ENCODE data around the gene ZBTB8OS.

The ZBTB8OS gene

DNA sequence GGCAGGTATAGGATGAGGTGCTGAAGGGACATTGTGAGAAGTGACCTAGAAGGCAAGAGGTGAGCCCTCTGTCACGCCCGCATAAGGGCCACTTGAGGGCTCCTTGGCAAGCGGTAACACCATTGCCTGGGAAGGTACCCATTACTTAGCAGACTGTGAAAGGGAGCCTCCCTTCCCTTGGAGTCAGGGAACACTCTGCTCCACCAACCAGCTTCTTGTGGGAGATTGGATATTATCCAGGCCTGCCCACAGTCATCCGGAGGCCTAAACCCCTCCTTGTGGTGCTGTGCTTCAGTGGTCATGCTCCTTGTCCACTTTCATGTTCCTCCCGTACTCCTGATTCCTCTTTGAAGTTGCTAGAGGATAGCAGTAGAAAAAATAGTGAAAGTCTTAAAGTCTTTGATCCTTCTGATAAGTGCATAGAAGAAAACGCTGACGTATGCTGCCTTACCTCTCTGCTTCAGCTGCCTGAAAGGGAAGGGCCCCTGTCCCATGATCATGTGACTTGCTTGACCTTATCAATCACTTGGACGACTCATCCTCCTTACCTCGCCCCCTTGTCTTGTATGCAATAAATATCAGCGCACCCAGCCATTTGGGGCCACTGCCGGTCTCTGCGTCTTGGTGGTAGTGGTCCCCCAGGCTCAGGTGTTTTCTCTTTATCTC is 16.7 kb upstream of the ZBTB8OS start:
- H3K4me3 ChIP-seq (ENCODE audit: low read length) = no peak overlapping the region
- H3K9me3 ChIP-seq (ENCODE audit: control insufficient read depth, insufficient read depth, low read length) = no peaks in the 10 kb centered on the region
- H3K9me2 ChIP-seq (replicated peaks; ENCODE audit: control insufficient read depth, low read length) = no peaks in the 10 kb centered on the region
- peaks cover 6% of the 10 kb centered on the region; the same call in 1 of the 2 replicates for H3F3A ChIP-seq (ENCODE audit: control insufficient read depth, insufficient read depth)
- peaks cover 94% of the 10 kb centered on the region for H3K36me3 ChIP-seq (ENCODE audit: control insufficient read depth, low read length)
- H3K27me3 ChIP-seq (ENCODE audit: control insufficient read depth, low read length) = no peaks in the 10 kb centered on the region
- no peaks in the 10 kb centered on the region for H3K4me1 ChIP-seq (ENCODE audit: control insufficient read depth, low read length)
- peaks cover 70% of the 10 kb centered on the region for H3K79me2 ChIP-seq (ENCODE audit: control insufficient read depth, low read length)
- H3K27ac ChIP-seq (ENCODE audit: low read depth, low read length) = no peak overlapping the region
- peaks cover 5% of the 10 kb centered on the region; the same call in 1 of the 2 replicates for H4K20me1 ChIP-seq (ENCODE audit: control insufficient read depth, insufficient read depth, low read depth, low read length)
- H3K4me2 ChIP-seq (ENCODE audit: low read length) = no peak overlapping the region
- no peak for TF ChIP-seq EZH2phosphoT487 (IDR thresholded peaks at IDR 0.05; ENCODE audit: borderline replicate concordance, low read length)
- TF ChIP-seq, protein P1, sequence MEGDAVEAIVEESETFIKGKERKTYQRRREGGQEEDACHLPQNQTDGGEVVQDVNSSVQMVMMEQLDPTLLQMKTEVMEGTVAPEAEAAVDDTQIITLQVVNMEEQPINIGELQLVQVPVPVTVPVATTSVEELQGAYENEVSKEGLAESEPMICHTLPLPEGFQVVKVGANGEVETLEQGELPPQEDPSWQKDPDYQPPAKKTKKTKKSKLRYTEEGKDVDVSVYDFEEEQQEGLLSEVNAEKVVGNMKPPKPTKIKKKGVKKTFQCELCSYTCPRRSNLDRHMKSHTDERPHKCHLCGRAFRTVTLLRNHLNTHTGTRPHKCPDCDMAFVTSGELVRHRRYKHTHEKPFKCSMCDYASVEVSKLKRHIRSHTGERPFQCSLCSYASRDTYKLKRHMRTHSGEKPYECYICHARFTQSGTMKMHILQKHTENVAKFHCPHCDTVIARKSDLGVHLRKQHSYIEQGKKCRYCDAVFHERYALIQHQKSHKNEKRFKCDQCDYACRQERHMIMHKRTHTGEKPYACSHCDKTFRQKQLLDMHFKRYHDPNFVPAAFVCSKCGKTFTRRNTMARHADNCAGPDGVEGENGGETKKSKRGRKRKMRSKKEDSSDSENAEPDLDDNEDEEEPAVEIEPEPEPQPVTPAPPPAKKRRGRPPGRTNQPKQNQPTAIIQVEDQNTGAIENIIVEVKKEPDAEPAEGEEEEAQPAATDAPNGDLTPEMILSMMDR (IDR thresholded peaks at IDR 0.05; ENCODE audit: low read depth, low read length, poor library complexity, severe bottlenecking) = no peak

DNA sequence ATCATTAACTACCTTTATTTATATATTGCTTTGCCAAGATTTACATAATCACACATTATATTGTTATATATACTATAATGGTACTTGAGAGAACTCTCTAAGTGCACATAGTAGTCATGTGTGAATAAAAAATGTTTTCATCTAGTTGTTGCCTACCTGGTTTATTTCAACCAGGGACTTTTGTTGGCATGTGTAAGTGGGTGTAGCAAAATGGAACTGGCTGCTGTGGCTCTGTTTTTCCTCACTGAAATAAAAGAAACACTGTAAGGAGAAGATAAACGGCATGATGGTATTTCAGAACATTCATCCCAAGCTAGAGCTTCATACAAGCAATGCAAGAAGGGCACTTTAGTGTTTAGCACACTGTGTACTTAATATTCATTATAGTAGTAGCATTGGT is 15.6 kb upstream of the ZBTB8OS start:
- Histone ChIP-seq H3K27ac (ENCODE audit: low read depth, low read length) (no peak overlapping the region), H3K9me2 (replicated peaks; ENCODE audit: control insufficient read depth, low read length) (no peaks in the 10 kb centered on the region), H3K27me3 (ENCODE audit: control insufficient read depth, low read length) (no peaks in the 10 kb centered on the region), H3F3A (ENCODE audit: control insufficient read depth, insufficient read depth) (peaks cover 6% of the 10 kb centered on the region; the same call in 1 of the 2 replicates), H3K4me3 (ENCODE audit: low read length) (no peak overlapping the region), H3K36me3 (ENCODE audit: control insufficient read depth, low read length) (peaks cover 94% of the 10 kb centered on the region), H3K79me2 (ENCODE audit: control insufficient read depth, low read length) (peaks cover 78% of the 10 kb centered on the region), H3K4me1 (ENCODE audit: control insufficient read depth, low read length) (peaks cover 10% of the 10 kb centered on the region), H3K9me3 (ENCODE audit: control insufficient read depth, insufficient read depth, low read length) (no peaks in the 10 kb centered on the region), H3K4me2 (ENCODE audit: low read length) (no peak overlapping the region), H4K20me1 (ENCODE audit: control insufficient read depth, insufficient read depth, low read depth, low read length) (peaks cover 6% of the 10 kb centered on the region; the same call in 1 of the 2 replicates)
- TF ChIP-seq, protein P1 (IDR thresholded peaks at IDR 0.05; ENCODE audit: low read depth, low read length, poor library complexity, severe bottlenecking) = no peak
- no peak for TF ChIP-seq EZH2phosphoT487 (IDR thresholded peaks at IDR 0.05; ENCODE audit: borderline replicate concordance, low read length)

DNA sequence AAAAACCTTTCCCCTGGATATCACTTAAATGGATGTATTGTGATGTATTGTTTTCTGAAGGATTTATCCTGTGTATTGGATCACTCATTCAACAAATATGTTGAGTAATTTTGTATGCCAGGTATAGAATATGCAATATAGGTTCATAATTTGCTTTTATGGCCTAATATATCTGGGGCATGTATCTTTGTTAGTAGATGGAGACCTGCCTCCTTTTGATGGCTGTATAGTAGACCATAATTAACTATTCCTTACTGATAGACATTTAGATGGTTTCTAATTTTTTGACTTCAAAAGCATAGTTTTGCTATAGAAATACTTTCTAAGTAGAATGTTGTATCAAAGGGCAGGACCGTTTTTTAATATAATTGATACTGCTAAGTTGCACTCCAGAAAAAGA is 9.2 kb upstream of the ZBTB8OS start:
- H3K4me3 ChIP-seq (ENCODE audit: low read length) = peak overlapping the region; percentile 38; the same call in 1 of the 2 replicates
- no peaks in the 10 kb centered on the region for H3K27me3 ChIP-seq (ENCODE audit: control insufficient read depth, low read length)
- H3K27ac ChIP-seq (ENCODE audit: low read depth, low read length) = no peak overlapping the region
- H3K4me2 ChIP-seq (ENCODE audit: low read length) = peak overlapping the region; percentile 27; the same call in 1 of the 2 replicates
- H3K9me3 ChIP-seq (ENCODE audit: control insufficient read depth, insufficient read depth, low read length) = no peaks in the 10 kb centered on the region
- peaks cover 92% of the 10 kb centered on the region for H3K36me3 ChIP-seq (ENCODE audit: control insufficient read depth, low read length)
- no peaks in the 10 kb centered on the region for H3K9me2 ChIP-seq (replicated peaks; ENCODE audit: control insufficient read depth, low read length)
- TF ChIP-seq EZH2phosphoT487 (IDR thresholded peaks at IDR 0.05; ENCODE audit: borderline replicate concordance, low read length) = no peak
- TF ChIP-seq, protein P1 (IDR thresholded peaks at IDR 0.05; ENCODE audit: low read depth, low read length, poor library complexity, severe bottlenecking) = no peak
- peaks cover 23% of the 10 kb centered on the region for H4K20me1 ChIP-seq (ENCODE audit: control insufficient read depth, insufficient read depth, low read depth, low read length)
- peaks cover 59% of the 10 kb centered on the region for H3K4me1 ChIP-seq (ENCODE audit: control insufficient read depth, low read length)
- H3F3A ChIP-seq (ENCODE audit: control insufficient read depth, insufficient read depth) = peaks cover 24% of the 10 kb centered on the region
- H3K79me2 ChIP-seq (ENCODE audit: control insufficient read depth, low read length) = peaks cover 94% of the 10 kb centered on the region

Measured in DOHH2 (cell line).